Measurements from ENCODE around the gene GTPBP3. TPM values are rescaled to one million over a fixed set of nuclear protein-coding genes. Genes with fewer than 3 reads are reported as not detected.

Gene GTPBP3
- total and polyA plus RNA-seq, 3 experiments from 2014 or later, result 13.3 to 55.7 (median 47.3) TPM

- no peak for DNase-seq
- Histone ChIP-seq H3K27ac (ENCODE audit: low read depth, low read length) (no peak overlapping the region), H3K36me3 (ENCODE audit: insufficient read depth, low read length) (no peaks in the 10 kb centered on the region), H3K4me1 (ENCODE audit: insufficient read depth, low read length) (peaks cover 20% of the 10 kb centered on the region), H3K27me3 (ENCODE audit: insufficient read depth, low read length, poor library complexity, severe bottlenecking) (no peaks in the 10 kb centered on the region), H3K9me3 (ENCODE audit: low read length) (no peaks in the 10 kb centered on the region), H3K4me3 (ENCODE audit: low read length) (peak overlapping the region; percentile 57)
- POLR2A ChIA-PET, result interaction anchor here (0.6 to 1.2 kb wide), 2 partner anchors 11 to 28 kb away, joined by 7 to 10 read pairs; partner anchors contain the start of gene MVB12A
- H3K36me3 Mint-ChIP-seq, result no peaks in the 10 kb centered on the region
- H3K27me3 Mint-ChIP-seq, result peaks cover 0 to 2% of the 10 kb centered on the region in 2 donors
- CTCF ChIA-PET, result interaction anchor here (0.7 to 4.0 kb wide), 5 partner anchors 15 to 136 kb away, joined by 3 to 21 read pairs (median 3); partner anchors contain the start of genes BST2 and MRPL34
- peaks cover 0 to 2% (median 0%) of the 10 kb centered on the region in 5 donors for H3K9me3 Mint-ChIP-seq
- peak overlapping the region; percentile 63 to 94 (median 76) for H3K4me3 Mint-ChIP-seq
- peak overlapping the region in 3 of 8 donors; percentile 17 to 55 (median 27) for H3K27ac Mint-ChIP-seq
- peaks cover 15 to 29% (median 20%) of the 10 kb centered on the region in 3 donors for H3K4me1 Mint-ChIP-seq
These were observed 54.2 kb downstream of the GTPBP3 start for GRCh38 chr19:17391371-17392151.

Other genes starting within 250 kb of the GTPBP3 start
- 10 to 100 TPM; 31.9 to 35.4 TPM for gene USE1, start 122.2 kb upstream of the GTPBP3 start, total RNA-seq
- 33.6 TPM for gene USE1, start 122.2 kb upstream of the GTPBP3 start, polyA plus RNA-seq
- gene OCEL1, start 111.3 kb upstream of the GTPBP3 start, total RNA-seq, result 10 to 100 TPM; 15.0 to 16.8 TPM
- 35.5 TPM for gene OCEL1, start 111.3 kb upstream of the GTPBP3 start, polyA plus RNA-seq
- gene NR2F6, start 91.6 kb upstream of the GTPBP3 start, total RNA-seq, result 1 to 10 TPM; 7.4 to 7.8 TPM
- gene NR2F6, start 91.6 kb upstream of the GTPBP3 start, polyA plus RNA-seq, result 0.94 TPM
- under 1 TPM; 0.07 to 0.27 TPM for gene USHBP1, start 72.8 kb upstream of the GTPBP3 start, total RNA-seq
- not detected for gene USHBP1, start 72.8 kb upstream of the GTPBP3 start, polyA plus RNA-seq
- 100 to 1,000 TPM; 124 to 132 TPM for gene BABAM1, start 70.1 kb upstream of the GTPBP3 start, total RNA-seq
- 114 TPM for gene BABAM1, start 70.1 kb upstream of the GTPBP3 start, polyA plus RNA-seq
- 10 to 100 TPM; 15.2 to 16.2 TPM for gene ANKLE1, start 55.7 kb upstream of the GTPBP3 start, total RNA-seq
- gene ANKLE1, start 55.7 kb upstream of the GTPBP3 start, polyA plus RNA-seq, result 0.47 TPM
- gene ABHD8, start 34.1 kb upstream of the GTPBP3 start, total RNA-seq, result 1 to 10 TPM; 5.2 to 6.0 TPM
- 8.3 TPM for gene ABHD8, start 34.1 kb upstream of the GTPBP3 start, polyA plus RNA-seq
- gene MRPL34, start 31.7 kb upstream of the GTPBP3 start, total RNA-seq, result 100 to 1,000 TPM; 136 to 138 TPM
- gene MRPL34, start 31.7 kb upstream of the GTPBP3 start, polyA plus RNA-seq, result 227 TPM
- 10 to 100 TPM; 47.9 to 51.1 TPM for gene DDA1, start 28.0 kb upstream of the GTPBP3 start, total RNA-seq
- gene DDA1, start 28.0 kb upstream of the GTPBP3 start, polyA plus RNA-seq, result 34.7 TPM
- 1 to 10 TPM; 4.1 to 5.1 TPM for gene ANO8, start 2.7 kb upstream of the GTPBP3 start, total RNA-seq
- gene ANO8, start 2.7 kb upstream of the GTPBP3 start, polyA plus RNA-seq, result 0.43 TPM
- gene PLVAP, start 39.8 kb downstream of the GTPBP3 start, total RNA-seq, result not detected
- gene PLVAP, start 39.8 kb downstream of the GTPBP3 start, polyA plus RNA-seq, result not detected
- 1 to 10 TPM; 1.1 to 1.5 TPM for gene CCDC194, start 56.6 kb downstream of the GTPBP3 start, total RNA-seq
- not detected for gene CCDC194, start 56.6 kb downstream of the GTPBP3 start, polyA plus RNA-seq
- 100 to 1,000 TPM; 116 to 124 TPM for gene BST2, start 68.1 kb downstream of the GTPBP3 start, total RNA-seq
- gene BST2, start 68.1 kb downstream of the GTPBP3 start, polyA plus RNA-seq, result 192 TPM
- gene MVB12A, start 82.5 kb downstream of the GTPBP3 start, total RNA-seq, result 10 to 100 TPM; 34.5 to 39.2 TPM
- gene MVB12A, start 82.5 kb downstream of the GTPBP3 start, polyA plus RNA-seq, result 26.9 TPM
- gene TMEM221, start 111.1 kb downstream of the GTPBP3 start, total RNA-seq, result not detected
- gene TMEM221, start 111.1 kb downstream of the GTPBP3 start, polyA plus RNA-seq, result not detected
- gene NXNL1, start 123.4 kb downstream of the GTPBP3 start, total RNA-seq, result not detected
- not detected for gene NXNL1, start 123.4 kb downstream of the GTPBP3 start, polyA plus RNA-seq
- 1 to 10 TPM; 2.0 to 3.7 TPM for gene SLC27A1, start 133.0 kb downstream of the GTPBP3 start, total RNA-seq
- gene SLC27A1, start 133.0 kb downstream of the GTPBP3 start, polyA plus RNA-seq, result 6.6 TPM
- gene PGLS, start 174.1 kb downstream of the GTPBP3 start, total RNA-seq, result 10 to 100 TPM; 56.6 to 71.1 TPM
- gene PGLS, start 174.1 kb downstream of the GTPBP3 start, polyA plus RNA-seq, result 78.4 TPM
- 100 to 1,000 TPM in 1 of 2 experiments, 10 to 100 TPM in 1; 94.8 to 104 TPM for gene COLGALT1, start 218.1 kb downstream of the GTPBP3 start, total RNA-seq
- 25.3 TPM for gene COLGALT1, start 218.1 kb downstream of the GTPBP3 start, polyA plus RNA-seq

All from CD8-positive, alpha-beta memory T cell (primary cell).